ENCODE measurements around the gene SHISA4. TPM values are rescaled to one million over a fixed set of nuclear protein-coding genes. Genes with fewer than 3 reads are reported as not detected.

The SHISA4 gene
- total RNA-seq, 1 donor from 2014 or later: 40.5 TPM

DNA sequence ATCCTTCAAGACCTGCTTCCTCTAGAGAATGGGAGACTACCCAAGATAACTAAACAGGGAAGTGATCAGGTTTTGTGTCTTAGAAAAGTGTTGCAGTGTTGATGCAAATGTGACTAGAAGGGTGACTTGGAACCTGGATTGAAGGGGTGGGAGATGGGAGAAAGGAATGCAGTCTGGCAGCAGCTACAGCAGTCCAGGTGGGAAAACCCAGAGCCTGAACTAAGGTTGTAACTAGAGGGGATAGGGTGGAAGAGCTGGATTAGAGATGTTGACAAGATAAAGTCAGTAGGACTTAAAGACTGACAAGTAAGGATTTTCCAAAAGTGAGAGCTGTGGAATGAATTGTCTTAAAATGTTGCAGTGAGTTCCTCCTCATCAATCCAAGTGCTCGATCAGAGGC lies 7.1 kb upstream of the SHISA4 start:
- DNase-seq: no peak

DNA sequence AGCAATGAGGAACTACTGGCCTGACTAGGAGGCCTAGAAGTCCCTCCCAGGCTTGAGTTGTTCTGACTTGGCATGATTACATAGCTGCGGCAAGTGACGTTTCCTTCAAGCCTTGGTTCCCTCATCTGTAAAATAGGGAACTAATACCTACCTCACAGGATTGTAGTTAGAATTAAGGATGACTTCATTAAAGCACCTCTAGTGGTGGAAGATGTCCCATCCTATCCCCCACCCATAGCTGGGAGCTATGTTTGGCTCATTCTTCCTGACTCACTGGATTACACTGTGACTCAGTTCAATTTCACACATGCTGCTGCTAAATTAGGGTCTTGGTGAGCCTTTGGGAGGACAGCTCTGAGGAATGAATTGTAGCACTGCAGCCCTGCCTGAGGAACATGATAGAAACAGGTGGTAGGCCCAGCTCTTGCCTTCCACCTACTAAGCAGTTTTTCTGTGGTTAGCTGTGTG lies 6.0 kb upstream of the SHISA4 start:
- peak; percentile 68 for DNase-seq

DNA sequence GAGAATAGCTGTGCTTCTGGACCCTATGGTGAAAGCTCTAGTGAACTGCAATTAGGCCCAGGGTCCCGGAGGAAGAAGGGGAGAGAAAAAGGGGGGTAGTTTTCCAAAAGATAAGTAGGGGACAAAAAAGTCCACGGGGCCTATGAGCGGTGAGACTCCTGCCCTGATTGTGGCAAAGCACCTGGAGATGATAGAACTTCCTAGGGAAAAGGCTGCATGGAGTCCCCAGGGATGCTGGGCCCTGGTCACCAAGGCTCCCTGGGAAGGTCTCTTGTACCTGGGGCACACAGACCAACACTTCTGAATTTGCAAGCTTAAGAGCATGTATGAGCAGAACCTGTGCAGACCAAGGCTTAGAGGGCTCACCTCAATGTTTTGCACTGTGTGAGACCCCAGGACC lies 5.4 kb upstream of the SHISA4 start:
- DNase-seq: no peak

DNA sequence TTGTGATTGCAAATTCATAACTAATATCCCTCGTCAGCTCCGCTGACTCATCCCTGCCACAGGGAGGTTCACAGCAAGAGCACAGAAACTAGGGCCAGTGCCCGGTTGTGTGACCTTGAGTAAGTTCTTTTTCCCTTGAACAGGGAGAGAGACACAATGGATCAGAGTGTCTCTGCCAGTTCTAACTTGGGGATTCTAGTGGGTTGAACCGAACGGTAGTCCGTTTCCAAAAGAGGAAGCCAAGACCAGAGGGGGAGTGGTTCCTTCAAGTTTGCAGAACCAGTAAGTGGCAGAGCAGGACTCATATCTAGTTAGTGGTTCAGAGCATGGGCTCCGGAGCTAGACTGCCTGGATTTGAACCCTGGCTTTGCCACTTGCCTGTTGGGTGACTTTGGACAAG lies 4.9 kb upstream of the SHISA4 start:
- no peak for DNase-seq

DNA sequence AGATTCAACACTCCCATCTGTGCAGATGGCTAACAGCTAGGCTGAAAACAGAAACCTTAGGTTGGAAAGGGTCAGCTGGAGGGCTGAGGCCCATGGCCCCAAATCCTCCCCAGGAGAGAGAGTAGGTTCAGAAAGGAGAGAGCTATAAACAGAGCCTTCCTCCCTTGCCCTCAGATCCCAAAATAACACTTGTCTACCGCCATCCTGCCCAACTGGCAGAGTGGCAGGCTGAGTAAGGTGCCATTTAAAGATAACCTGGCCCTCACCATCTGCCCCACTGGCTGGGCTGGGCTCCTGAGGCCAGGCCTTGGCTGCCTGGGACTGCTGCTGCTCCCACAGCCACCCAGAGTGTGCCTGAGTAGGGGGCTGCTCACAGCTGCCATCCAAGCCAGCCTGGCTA lies 4.3 kb upstream of the SHISA4 start:
- peak; percentile 71 for DNase-seq

DNA sequence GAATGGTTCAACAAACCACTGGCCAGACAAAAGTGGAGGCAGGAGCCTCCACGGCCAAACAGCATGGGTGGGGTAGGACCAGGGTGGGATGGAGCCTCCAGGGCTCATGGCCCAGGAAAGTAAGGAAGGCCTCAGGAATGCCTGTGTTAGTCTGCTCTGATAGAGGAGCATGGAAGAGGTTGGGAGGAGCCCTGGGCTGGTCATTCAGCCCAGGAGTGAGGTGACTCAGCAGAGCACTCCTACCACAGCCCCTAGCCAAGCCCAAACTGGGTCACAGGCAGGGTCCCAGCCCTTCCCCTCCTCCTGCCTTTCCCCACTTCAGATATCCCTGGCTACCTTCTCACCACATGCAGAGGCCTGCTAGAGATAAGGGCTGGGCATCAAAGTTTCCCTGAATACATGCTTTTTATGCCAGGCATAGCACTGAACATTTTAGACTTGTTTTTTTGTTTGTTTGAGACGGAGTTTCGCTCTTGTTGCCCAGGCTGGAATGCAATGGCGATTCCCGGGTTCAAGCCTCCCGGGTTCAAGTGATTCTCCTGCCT lies 3.1 kb upstream of the SHISA4 start:
- no peak for DNase-seq

DNA sequence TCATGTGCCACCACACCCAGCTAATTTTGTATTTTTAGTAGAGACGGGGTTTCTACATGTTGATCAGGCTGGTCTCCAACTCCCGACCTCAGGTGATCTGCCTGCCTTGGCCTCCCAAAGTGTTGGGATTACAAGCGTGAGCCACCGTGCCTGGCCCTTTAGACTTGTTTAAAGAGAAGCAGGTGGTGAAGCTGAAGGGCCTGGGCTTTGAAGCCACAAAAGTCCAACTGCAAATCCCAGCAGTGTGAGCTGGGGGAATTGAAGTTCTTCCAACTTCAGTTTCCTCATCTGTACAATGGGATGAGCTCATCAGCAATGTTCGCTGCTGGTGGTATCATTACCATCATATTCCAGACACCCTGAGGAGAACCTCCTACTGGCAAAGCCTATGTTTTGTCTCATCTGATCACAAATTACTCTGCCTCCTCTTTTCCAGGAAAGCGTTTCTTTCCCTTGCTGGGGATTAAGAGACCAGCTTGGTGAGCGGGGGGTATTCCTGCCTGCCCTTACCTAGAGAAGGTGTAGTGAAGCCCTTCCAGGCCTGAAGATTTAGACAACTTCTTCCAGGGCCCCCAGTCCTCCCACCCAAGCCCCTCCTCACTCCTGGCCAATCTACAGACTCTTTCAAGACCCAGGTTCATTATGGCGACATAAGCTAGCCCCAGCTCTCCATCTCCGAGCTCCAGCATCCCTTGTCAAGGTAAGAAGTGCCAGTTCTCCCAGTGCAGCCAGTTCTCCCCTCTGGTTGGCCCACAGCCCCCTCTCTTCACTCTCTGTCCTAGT lies 2.4 kb upstream of the SHISA4 start:
- no peak for DNase-seq

DNA sequence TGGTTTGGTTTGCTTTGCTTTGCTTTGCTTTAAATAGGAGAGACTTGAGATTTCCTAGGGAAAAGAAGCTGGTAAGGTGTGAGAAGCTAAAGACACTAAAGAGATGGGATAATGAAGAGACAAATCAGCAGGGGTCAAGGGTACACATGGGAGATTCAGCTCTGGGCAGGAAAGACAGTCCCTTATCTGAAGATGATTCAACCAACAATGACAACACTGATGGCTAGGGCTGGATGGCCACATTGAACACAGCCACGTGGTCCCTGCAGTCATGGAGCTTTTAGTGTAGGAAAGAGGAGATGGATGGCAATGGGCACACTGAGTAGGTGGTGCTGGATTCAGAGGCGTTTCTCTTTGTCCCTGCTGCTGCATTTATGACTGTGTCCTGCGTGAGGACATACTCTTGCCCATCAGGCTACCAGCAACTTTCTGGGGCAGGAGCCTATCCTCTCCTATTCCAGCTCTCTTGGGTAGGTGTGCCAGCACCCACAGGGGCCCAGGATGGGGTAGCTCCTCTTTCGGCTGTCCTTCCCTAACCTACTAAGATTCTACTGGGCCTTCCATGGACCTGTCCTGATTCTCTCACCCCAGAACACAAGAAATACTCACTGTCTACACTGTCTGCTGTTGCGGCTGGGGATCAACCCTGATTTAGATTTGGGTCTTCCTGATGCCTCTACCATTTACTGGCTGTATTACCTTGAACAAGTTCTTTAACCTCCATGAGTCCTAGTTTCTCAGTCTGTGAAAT lies 1.4 kb upstream of the SHISA4 start:
- DNase-seq: no peak

DNA sequence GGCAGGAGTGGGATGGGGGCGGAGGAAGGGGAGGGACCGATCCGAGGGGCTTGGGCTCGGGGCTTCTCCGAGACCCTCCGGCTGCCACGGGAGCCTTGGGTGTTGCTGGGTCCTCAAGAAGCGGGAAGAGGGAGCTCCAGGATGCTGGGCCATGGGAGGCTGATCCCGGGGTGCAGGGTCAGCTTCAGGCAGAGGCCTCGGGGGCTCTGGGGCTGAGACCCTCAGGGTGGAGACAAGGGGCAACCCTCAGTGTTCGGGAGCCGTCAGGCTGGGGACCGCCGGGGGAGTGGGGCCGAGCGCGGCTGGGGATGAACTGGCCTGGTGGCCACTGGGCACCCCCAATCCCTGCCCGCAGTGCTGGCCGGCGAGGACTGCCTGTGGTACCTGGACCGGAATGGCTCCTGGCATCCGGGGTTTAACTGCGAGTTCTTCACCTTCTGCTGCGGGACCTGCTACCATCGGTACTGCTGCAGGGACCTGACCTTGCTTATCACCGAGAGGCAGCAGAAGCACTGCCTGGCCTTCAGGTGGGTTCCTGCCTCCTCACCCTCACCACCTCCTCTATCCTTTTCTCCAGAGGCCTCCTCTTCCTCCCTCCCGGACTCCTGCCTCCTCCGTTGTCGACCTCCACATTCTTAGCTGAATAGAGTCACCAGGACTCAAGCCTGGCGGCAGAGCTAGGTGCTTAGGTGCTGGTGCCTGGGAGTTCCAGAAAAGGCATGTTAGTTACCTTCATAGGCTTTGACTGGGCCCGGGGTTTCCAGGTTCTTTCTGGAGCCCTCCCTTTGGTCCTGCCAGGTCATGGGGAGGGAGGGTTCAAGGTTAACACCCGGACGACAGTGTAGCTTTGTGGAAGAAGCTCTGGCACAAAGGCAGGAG lies 631 bp downstream of the SHISA4 start:
- no peak for DNase-seq

DNA sequence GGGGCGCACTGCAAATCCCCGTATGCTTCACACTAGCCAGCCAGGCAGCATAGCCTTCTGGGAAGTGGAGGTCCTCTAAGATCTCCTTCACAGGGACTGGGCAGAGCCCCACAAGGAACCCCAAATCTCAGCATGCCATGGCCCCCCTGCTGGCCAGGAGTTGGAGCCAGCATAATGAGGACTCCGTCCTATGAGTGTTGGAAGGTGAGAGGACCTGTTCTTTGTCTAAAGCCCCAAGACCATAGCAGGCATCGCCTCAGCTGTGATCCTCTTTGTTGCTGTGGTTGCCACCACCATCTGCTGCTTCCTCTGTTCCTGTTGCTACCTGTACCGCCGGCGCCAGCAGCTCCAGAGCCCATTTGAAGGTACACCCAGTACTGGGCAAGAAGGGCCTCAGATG lies 1.5 kb downstream of the SHISA4 start:
- no peak for DNase-seq

DNA sequence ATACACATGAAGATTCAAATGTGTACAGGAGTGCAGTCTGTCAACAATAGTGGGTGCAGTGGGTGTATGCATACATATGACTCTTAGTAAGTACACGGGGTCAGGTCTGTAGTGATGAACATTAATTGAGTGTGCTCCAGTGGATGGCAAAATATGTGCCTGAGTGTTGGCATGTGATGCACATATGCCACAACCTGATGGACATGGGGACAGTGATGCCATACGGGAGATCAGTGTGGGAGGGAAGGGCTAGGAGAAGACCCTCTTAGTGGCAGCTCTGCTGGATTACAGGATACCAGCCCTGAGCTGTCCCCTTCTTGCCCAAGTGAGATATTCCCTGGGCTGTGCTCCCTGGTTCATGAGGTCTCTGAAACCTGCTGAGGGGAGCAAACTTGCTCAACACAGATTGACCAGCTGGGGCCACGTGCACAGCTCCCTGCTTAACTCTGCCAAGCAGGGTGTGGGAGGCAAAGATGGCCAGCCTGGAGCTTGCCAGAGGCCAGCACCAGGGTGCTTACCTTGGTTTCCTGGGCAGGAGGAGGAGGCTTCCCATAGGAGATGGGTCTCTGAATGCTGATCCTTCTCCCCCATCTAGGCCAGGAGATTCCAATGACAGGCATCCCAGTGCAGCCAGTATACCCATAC lies 2.2 kb downstream of the SHISA4 start:
- no peak for DNase-seq

DNA sequence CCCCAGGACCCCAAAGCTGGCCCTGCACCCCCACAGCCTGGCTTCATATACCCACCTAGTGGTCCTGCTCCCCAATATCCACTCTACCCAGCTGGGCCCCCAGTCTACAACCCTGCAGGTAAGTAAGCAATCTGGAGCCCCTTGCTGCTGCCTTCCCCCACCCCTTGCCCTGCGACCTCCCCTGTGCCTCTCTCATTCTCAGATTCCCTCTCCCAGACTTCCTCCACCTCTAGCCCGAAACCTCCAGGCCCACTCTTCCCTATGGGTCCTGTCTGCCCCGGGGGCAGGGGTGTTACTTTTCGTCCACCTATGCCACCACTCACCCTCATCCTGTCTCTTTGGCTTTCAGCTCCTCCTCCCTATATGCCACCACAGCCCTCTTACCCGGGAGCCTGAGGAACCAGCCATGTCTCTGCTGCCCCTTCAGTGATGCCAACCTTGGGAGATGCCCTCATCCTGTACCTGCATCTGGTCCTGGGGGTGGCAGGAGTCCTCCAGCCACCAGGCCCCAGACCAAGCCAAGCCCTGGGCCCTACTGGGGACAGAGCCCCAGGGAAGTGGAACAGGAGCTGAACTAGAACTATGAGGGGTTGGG lies 2.9 kb downstream of the SHISA4 start:
- no peak for DNase-seq

DNA sequence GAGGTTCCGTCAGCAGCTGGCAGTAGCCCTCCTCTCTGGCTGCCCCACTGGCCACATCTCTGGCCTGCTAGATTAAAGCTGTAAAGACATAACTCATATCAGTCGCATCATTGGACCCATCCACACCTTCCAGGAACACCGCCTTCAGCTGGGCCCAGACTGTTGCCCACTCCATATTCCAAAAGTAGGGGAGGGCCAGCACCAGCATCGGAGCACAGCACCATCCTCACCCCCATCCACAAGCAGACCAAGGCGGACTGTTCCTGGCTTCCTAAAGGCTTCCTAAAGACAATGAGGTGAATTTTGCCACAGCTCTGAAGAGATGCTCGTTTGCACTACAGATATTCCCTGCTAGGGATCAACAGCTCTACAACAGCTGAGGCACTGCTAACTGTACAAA lies 3.5 kb downstream of the SHISA4 start:
- no peak for DNase-seq

DNA sequence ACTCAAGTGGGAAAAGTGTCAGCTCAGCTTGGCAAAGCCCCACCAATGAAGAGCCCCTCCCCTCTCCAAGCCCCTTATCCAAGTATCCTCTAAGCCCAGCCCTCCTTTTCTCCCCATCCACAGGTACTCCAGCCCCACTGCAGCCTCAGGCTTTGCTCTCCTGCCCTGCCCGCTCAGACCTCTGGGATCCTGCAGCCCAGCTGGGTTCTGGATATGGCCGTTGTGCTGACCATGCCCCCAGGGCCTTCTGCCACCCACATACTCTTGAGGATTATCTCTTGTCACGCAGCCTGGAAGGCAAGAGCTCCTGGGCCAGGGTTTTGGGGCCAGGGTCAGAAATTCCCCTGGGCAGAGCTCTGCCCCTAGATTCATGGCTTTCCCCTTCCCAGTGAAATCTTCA lies 4.7 kb downstream of the SHISA4 start:
- DNase-seq: no peak

DNA sequence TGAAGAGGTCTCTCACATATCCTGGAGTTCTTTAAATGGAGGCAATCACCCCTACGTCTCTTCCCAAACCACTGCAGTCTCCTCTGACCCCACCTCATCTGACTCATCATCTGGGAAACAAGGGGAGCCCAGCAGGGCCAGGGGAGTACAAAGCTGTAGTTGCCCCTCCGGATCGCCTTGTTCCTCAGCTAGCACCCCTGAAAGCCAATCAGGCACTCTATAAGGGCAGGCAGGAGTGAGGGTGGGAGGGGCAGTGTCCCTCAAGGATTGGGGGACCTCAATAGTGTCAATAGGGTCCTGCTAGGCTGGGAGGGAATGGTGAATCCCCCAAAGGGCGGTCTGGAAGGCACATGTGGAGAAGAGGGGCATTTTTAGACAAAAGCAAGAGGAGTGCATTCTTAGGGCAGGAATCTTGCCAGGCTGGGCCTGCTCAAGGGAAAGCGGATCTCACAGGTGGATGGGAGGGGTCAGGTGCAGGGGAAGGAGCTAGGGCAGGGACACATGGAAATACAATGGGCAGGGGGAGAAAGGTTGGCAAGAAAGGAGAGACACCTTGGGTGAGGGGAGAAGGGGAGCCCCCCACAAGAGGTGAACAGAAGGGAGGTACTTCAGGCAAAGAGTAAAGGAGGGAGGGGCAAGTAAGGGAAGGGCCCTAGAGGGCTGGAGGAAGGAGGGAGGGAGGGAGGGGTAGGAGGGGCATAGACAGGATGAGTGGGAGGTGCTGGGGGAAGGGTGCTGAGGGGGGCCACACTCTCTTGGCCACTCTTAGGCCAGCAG lies 5.8 kb downstream of the SHISA4 start:
- no peak for DNase-seq

DNA sequence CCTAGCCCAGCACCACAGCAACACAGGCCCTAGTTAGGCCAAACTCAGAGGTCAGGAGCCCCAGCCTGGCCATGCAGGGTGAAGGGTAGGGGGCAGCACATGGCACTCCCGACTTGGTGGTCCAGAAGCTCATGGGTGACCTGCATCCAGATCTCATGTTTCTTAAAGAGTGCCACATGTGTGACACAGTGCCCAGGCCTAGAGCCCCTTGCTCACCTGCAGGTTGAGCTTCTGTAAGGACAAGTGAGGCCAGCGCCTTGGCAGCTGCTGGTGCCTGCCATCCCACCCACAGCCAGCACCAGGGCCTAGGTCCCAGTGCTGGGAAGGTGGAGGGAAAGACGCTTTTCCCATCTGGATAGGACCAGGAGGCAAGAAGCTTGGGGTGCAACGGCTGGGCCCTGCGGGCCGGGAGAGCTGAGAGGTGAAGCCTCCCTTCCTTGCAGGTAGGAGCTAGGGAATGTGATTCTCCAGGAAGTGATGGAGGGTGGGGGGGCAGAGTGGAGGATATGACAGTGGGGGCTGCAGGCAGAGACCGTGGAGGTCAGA lies 6.5 kb downstream of the SHISA4 start:
- DNase-seq: no peak

DNA sequence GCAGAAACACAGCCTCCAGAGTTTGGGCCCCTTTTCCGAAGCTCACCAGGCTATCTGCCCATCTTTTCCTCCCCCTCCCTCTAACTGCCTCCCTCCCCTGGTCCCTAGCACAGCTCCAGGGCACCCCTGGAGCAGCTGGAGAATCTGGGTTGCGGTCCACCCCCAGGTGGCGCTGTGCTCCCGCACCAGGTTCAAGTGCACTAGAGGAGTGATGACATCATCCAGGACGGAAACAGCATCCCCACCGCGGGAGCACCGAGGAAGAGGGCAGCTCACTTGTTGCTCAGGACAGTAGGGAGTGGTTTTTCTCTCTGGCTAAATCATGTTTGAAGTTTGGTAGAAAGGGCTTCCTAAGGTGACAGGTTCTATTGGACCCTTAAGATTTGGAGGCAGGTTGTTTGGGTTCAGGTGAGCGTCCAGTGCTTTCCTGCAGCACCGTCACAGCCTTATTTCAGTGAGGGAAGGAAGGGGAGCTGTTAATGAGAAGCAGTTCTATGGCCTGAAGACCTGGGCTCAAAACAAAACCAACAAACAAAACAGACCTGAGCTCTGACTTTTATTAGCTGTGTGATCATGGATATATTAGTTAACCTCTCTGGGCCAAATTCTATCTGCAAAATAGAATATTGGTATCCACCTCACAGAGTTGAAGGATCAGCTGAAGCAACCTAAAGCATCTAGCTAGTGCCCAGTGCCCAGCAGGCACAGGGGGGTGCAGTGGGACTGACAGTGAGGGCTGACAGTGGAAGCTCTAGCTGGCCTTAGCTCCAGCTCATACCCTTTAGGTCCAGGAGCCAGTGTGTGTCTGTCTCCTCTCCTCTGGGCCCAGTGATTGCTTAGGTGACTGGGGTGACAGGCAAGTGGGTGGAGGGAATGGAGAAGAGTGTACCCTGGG lies 7.5 kb downstream of the SHISA4 start:
- peak; percentile 92 for DNase-seq

DNA sequence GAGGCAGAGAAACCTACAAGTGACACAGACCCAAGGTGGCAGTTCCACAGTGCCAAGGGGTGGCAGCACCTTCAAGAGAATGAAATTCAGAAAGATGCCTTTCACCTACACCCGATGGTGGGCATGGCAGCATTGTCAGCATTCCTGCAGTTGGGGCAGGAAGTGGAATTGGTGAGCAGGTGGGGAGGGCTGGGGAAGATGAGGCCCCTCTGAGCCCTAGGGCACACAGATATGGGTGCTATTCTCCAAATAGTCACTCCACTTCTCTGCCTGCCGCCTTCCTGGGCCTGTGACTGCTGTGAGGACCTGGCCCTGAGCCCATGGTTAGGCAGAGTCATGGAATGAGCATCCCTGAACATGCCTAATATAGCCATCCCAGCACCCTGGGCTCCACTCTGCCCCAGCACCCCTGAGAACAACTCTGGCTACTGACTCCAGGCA lies 8.3 kb downstream of the SHISA4 start:
- no peak for DNase-seq

DNA sequence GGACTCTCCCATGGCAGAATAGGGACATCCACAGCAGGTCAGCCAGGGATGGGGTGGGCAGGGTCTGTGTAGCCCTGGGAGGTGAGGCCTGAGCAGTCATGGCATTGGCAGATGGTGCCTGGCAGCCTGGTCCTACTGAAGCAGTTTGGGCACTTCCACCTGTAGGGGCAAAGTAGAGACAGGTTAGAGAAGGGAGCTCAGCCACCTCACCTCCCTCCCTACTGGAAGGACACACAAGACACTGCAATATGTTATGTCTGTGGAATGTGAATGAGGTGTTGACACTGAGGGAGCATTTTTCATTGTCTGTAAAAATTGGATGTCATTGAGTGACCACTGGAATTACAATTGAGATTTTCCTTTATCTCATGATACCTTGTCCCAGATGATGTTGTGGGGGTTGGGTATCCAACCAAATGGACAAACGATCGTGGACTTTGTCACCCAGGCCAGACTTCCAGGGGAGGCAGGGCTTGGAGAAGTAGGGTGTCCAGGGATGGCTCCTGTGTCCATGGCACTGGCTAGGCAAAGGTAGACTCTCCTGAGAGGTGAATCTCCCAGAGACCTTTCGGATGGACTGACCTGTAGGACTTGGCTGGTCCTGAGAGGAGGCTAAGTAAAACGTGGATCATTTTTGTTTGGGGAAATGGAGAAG lies 9.7 kb downstream of the SHISA4 start:
- no peak for DNase-seq
